ENCODE measurements around the gene ADTRP.

GRCh38 chr6:11668455-11668854, 110.1 kb downstream of the ADTRP start:
- TF ChIP-seq CTCF (conservative IDR thresholded peaks at IDR 0.05 in 1 of 2, IDR thresholded peaks at IDR 0.05 in 1 of 2; ENCODE audit: low read depth in 1 of 2, low read length in 2 of 2): no peak
- no peak for TF ChIP-seq EZH2 (IDR thresholded peaks at IDR 0.05; ENCODE audit: low read length, missing control alignments)
